ENCODE results near the gene P2RY10. TPM values are rescaled to one million over a fixed set of nuclear protein-coding genes. Genes with fewer than 3 reads are reported as not detected.

Gene P2RY10
- total and polyA plus RNA-seq, 2 of the 13 experiments (the other 11 are each of a cell fraction or from before 2014, with no cell fraction given) = not detected

GRCh38 chrX:78934866-78935265 lies 10.3 kb upstream of the P2RY10 start:
- H3K9me3 ChIP-seq (ENCODE audit: low read length) = peaks cover 2% of the 10 kb centered on the region
- no peaks in the 10 kb centered on the region for H3K79me2 ChIP-seq (ENCODE audit: insufficient read depth, low read length)
- H2AFZ ChIP-seq (ENCODE audit: low read length) = no peak overlapping the region
- no peak overlapping the region for H3K4me2 ChIP-seq (ENCODE audit: low read depth, low read length)
- H4K20me1 ChIP-seq (ENCODE audit: insufficient read depth, low read length) = no peaks in the 10 kb centered on the region
- ChIA-PET POLR2A (no interaction called here), CTCF (ENCODE audit: low intra/inter-chr PET ratio, low total read pairs) (no interaction called here)
- no peaks in the 10 kb centered on the region for H3K36me3 ChIP-seq (replicated peaks in 1 of 2; ENCODE audit: control insufficient read depth in 1 of 2, insufficient read depth in 2 of 2, low read length in 2 of 2)
- H3K4me1 ChIP-seq (ENCODE audit: insufficient read depth, low read length) = no peaks in the 10 kb centered on the region
- no peak overlapping the region for H3K4me3 ChIP-seq (replicated peaks in 1 of 3; ENCODE audit: insufficient read depth in 1 of 3, low read depth in 2 of 3, low read length in 3 of 3)
- BruUV-seq (replicated peaks) = no TSS peak
- no peak overlapping the region for H3K9ac ChIP-seq (ENCODE audit: insufficient read depth, low read depth, low read length)
- FAIRE-seq (no peak), DNase-seq (ENCODE audit: low spot score) (no peak), ATAC-seq (no peak)
- in situ Hi-C loops (cut with HindIII; ENCODE audit: extremely low pct_ligation_motif_present, low pct_unique_long_range_greater_than_20kb) (no loop called here), intact Hi-C loops (cut with micrococcal nuclease; ENCODE audit: unreplicated experiment) (no loop called here)
- H3K27ac ChIP-seq (ENCODE audit: extremely low read length, insufficient read depth, low read length) = no peak overlapping the region
- H3K27me3 ChIP-seq (ENCODE audit: control insufficient read depth in 1 of 2, insufficient read depth in 2 of 2, low read length in 2 of 2) = no peaks in the 10 kb centered on the region
- TF ChIP-seq ZFP37 (CRISPR knock-in tag; IDR thresholded peaks at IDR 0.05; ENCODE audit: borderline replicate concordance) (no peak), PITX1 (CRISPR knock-in tag; IDR thresholded peaks at IDR 0.05) (no peak)
- no CpG with 5 or more reads among the region's 7 CpGs for whole genome bisulfite sequencing (ENCODE audit: low lambda C conversion rate)

GRCh38 chrX:78944351-78944750 lies 840 bp upstream of the P2RY10 start:
- no peaks in the 10 kb centered on the region; the same call in none of the 2 replicates for H3K9me3 ChIP-seq (ENCODE audit: low read length)
- no peaks in the 10 kb centered on the region for H3K27me3 ChIP-seq (ENCODE audit: control insufficient read depth in 1 of 2, insufficient read depth in 2 of 2, low read length in 2 of 2)
- no TSS peak for BruUV-seq (replicated peaks)
- no peak for TF ChIP-seq THRA (CRISPR knock-in tag; IDR thresholded peaks at IDR 0.05; ENCODE audit: borderline replicate concordance)
- no peak for TF ChIP-seq TFAP4 (IDR thresholded peaks at IDR 0.05; ENCODE audit: borderline replicate concordance, low read depth)
- TF ChIP-seq IRF2 (CRISPR knock-in tag; IDR thresholded peaks at IDR 0.05) = no peak
- intact Hi-C loops (cut with micrococcal nuclease; ENCODE audit: unreplicated experiment) (no loop called here), in situ Hi-C loops (cut with HindIII; ENCODE audit: extremely low pct_ligation_motif_present, low pct_unique_long_range_greater_than_20kb) (no loop called here)
- no peak overlapping the region for H3K9ac ChIP-seq (ENCODE audit: insufficient read depth, low read depth, low read length)
- H2AFZ ChIP-seq (ENCODE audit: low read length) = no peak overlapping the region
- no peak overlapping the region for H3K4me3 ChIP-seq (replicated peaks in 1 of 3; ENCODE audit: insufficient read depth in 1 of 3, low read depth in 2 of 3, low read length in 3 of 3)
- H4K20me1 ChIP-seq (ENCODE audit: insufficient read depth, low read length) = no peaks in the 10 kb centered on the region
- ChIA-PET CTCF (ENCODE audit: low intra/inter-chr PET ratio, low total read pairs) (no interaction called here), POLR2A (no interaction called here)
- H3K79me2 ChIP-seq (ENCODE audit: insufficient read depth, low read length) = no peaks in the 10 kb centered on the region
- no peaks in the 10 kb centered on the region for H3K4me1 ChIP-seq (ENCODE audit: insufficient read depth, low read length)
- DNase-seq (ENCODE audit: low spot score) (no peak), ATAC-seq (no peak), FAIRE-seq (no peak)
- WGBS (ENCODE audit: low lambda C conversion rate) = 0% methylated on average over 3 of the region's 3 CpGs
- no peaks in the 10 kb centered on the region for H3K36me3 ChIP-seq (replicated peaks in 1 of 2; ENCODE audit: control insufficient read depth in 1 of 2, insufficient read depth in 2 of 2, low read length in 2 of 2)
- no peak overlapping the region for H3K4me2 ChIP-seq (ENCODE audit: low read depth, low read length)
- no peak overlapping the region for H3K27ac ChIP-seq (ENCODE audit: extremely low read length, insufficient read depth, low read length)

Data from HepG2 (cell line).